Heart right ventricle (tissue), 16 donors: ENCODE measurements around the gene DEAF1. TPM values are rescaled to one million over a fixed set of nuclear protein-coding genes. Genes with fewer than 3 reads are reported as not detected.

Experiments
- ATAC-seq, 8 donors: fragments of 200-7000 bp; cut with Tn5 transposase; one replicate each; pipeline ENCODE4 v1.9.1; 2020; ENCODE audit warnings: mild to moderate bottlenecking in 8 of 8, moderate library complexity in 8 of 8, moderate number of reproducible peaks in 1 of 8
- DNase-seq, 2 donors: peaks; one replicate each; pipeline ENCODE4 v3.0.0-alpha.2; 2020
- H3K27ac ChIP-seq, 10 donors: fragments of 200-600 bp; sonication (generic) in 2 of 10; one replicate each; pipeline versions ENCODE4 v1.5.0 to v1.8.0; 2020 to 2022; ENCODE audit warnings: mild to moderate bottlenecking in 3 of 10
- H3K27me3 ChIP-seq, 7 donors: fragments of 200-600 bp; one replicate each; pipeline ENCODE4 v1.8.0; 2021 to 2022; ENCODE audit warnings: mild to moderate bottlenecking in 2 of 7
- H3K36me3 ChIP-seq, 9 donors: fragments of 200-600 bp; sonication (generic) in 1 of 9; one replicate each; pipeline versions ENCODE4 v1.5.0 to v1.8.0; 2020 to 2022; ENCODE audit warnings: mild to moderate bottlenecking in 2 of 9
- H3K4me1 ChIP-seq, 9 donors: fragments of 200-600 bp; sonication (generic) in 1 of 9; one replicate each; pipeline versions ENCODE4 v1.5.0 to v1.8.0; 2020 to 2022; ENCODE audit warnings: mild to moderate bottlenecking in 4 of 9
- H3K4me3 ChIP-seq, 10 donors: fragments of 200-600 bp; sonication (generic) in 2 of 10; one replicate each; pipeline versions ENCODE4 v1.5.0 to v1.8.0; 2020 to 2022; ENCODE audit warnings: mild to moderate bottlenecking in 7 of 10, moderate library complexity in 2 of 10
- H3K9me3 ChIP-seq, 11 donors: fragments of 200-600 bp in 10 of 11; sonication (generic) in 2 of 11; one replicate each; pipeline versions ENCODE4 v1.5.0 to v1.8.0; 2013 to 2022; ENCODE audit warnings: mild to moderate bottlenecking in 2 of 11, control low read depth in 1 of 11, moderate library complexity in 1 of 11
- CTCF ChIP-seq, 9 donors: fragments of 200-600 bp; sonication (generic) in 2 of 9; IDR thresholded peaks; one replicate each; pipeline versions ENCODE4 v1.5.0 to v1.8.0; 2021 to 2022; ENCODE audit warnings: antibody characterized with exemption in 9 of 9, mild to moderate bottlenecking in 5 of 9, moderate library complexity in 1 of 9
- WGBS, 2 donors: extraction: QIAGEN DNeasy Blood & Tissue Kit; methylation state at CpG; one replicate each; pipeline ENCODE4 v1.1.7; 2013; ENCODE audit warnings: inconsistent platforms in 1 of 2; 5-methylcytosine and 5-hydroxymethylcytosine counted together
- intact Hi-C, 10 donors: fragments of 100-400 bp; cut with DNase I; formaldehyde crosslinking; loops; one replicate each; pipeline versions ENCODE4 v1.11.1 to v1.14.2; 2022
- polyA plus RNA-seq, 2 donors: library from polyadenylated mRNA; stranded (reverse); fragments of 200-250 nt; gene quantifications; one replicate each; pipeline ENCODE4 v1.2.3, GENCODE V29; 2013
- total RNA-seq, 10 donors: library from RNA; stranded (reverse); fragmentation: NEBNext Ultra II Directional in 3 of 10; extraction: Animal tissue kit (Norgen Biotek cat#: 25700) in 3 of 10; gene quantifications; one replicate each; pipeline versions ENCODE4 v1.2.1 to v1.2.4, GENCODE V29; 2021 to 2023
- donor health status: Arrhythmogenic right ventricular cardiomyopathy.
- donor health status: ischemic (EF 13 %, LVEDD 7.1; RV severe dilation, severe dysfunction).
- donor health status: healthy with polysubstance abuse.
- donor health status: DM: no; HTN: yes; CAD: no.
- donor health status: DM: no; HTN: no; CAD: no.
- donor health status: ischemic (EF 25% LVEDD 6.9; RV normal size, moderate dysfunction).
- donor health status: ischemic (EF 25% LVEDD 5.7; RV mildly dilated, moderate dysfunction).
- donor health status: healthy.
- donor health status: DM: yes; HTN: yes; CAD: no.
- donor health status: Ischemic cardiomyopathy.
- donor health status: ischemic (EF 35%, LVEDD 5.7; RV mildly dilated, moderate dysfunction).
- donor health status: nonischemic (EF 11% LVEDD 7.7; RV severe dilation, severe dysfunction).
- donor health status: DM: yes; HTN: yes; CAD: no.
- donor health status: PGD.
- donor health status: ischemic (EF 29% LVEDD 5.4; RV normal size, mild dysfunction).
- donor health status: nonischemic (EF 23%, LVEDD 6.1; RV moderate dilation, normal function).

The DEAF1 gene
- total and polyA plus RNA-seq, 12 donors, result 11.0 to 39.9 (median 17.0) TPM

- no peak overlapping the region for H3K27ac ChIP-seq
- peaks cover 4 to 100% (median 64%) of the 10 kb centered on the region in 9 donors for H3K36me3 ChIP-seq
- DNase-seq (no peak), ATAC-seq (peak in 2 of 8 donors; percentile 7 to 24)
- no peak overlapping the region for H3K4me3 ChIP-seq
- intact Hi-C loops, result no loop called here
- no peaks in the 10 kb centered on the region for H3K9me3 ChIP-seq
- WGBS, 2 donors, result 92 to 94% methylated on average over 28 to 30 of the region's 30 CpGs
- H3K27me3 ChIP-seq, result no peaks in the 10 kb centered on the region
- TF ChIP-seq CTCF (IDR thresholded peaks at IDR 0.05), result no peak
- H3K4me1 ChIP-seq, result no peaks in the 10 kb centered on the region
These were observed 96.9 kb downstream of the DEAF1 start for GRCh38 chr11:598005-598680.

- WGBS, 2 donors, result 87 to 89% methylated on average over 29 of the region's 29 CpGs
- DNase-seq, result no peak
These were observed 97.8 kb downstream of the DEAF1 start for GRCh38 chr11:597166-597725.

GRCh38 chr11:596374-596773, 98.6 kb downstream of the DEAF1 start:
- Histone ChIP-seq H3K4me3 (no peak overlapping the region), H3K4me1 (no peaks in the 10 kb centered on the region), H3K36me3 (peaks cover 4 to 100% (median 65%) of the 10 kb centered on the region in 9 donors), H3K9me3 (no peaks in the 10 kb centered on the region), H3K27ac (no peak overlapping the region), H3K27me3 (no peaks in the 10 kb centered on the region)
- no peak for DNase-seq
- intact Hi-C loops, result no loop called here
- TF ChIP-seq CTCF (IDR thresholded peaks at IDR 0.05), result no peak
- WGBS, 2 donors, result 88 to 94% methylated on average over 10 of the region's 10 CpGs
- ATAC-seq, result no peak

More at GRCh38 chr11:597166-597725, 97.8 kb downstream of the DEAF1 start:
- Histone ChIP-seq H3K4me3 (no peak overlapping the region), H3K36me3 (peaks cover 4 to 100% (median 69%) of the 10 kb centered on the region in 9 donors), H3K27ac (no peak overlapping the region), H3K4me1 (no peaks in the 10 kb centered on the region), H3K27me3 (no peaks in the 10 kb centered on the region), H3K9me3 (no peaks in the 10 kb centered on the region)
- intact Hi-C loops, result no loop called here
- peak in 2 of 8 donors; percentile 8 to 14 for ATAC-seq
- no peak for TF ChIP-seq CTCF (IDR thresholded peaks at IDR 0.05)

DNA sequence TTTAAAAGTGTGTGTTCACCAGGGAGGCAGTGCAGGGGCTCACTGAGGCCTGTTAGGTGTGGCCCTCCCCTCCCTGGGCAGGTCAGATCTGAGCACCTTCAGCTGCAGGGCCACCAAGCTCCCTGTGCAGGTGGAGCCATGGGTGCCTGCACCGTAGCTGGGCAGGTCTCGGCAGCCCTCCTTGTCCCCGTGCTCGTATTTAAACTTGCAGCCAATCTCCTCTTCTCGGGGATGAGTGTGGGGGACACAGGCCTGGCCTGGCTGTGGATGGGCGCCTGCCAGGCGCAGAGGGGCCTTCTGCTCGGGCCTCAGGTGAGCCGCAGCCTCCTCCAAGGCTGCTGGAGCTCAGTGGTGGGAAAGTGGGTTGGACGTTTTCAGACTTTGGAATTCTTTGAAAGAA, 99.6 kb downstream of the DEAF1 start:
- peaks cover 4 to 100% (median 66%) of the 10 kb centered on the region in 9 donors for H3K36me3 ChIP-seq
- no peak overlapping the region for H3K27ac ChIP-seq
- DNase-seq (no peak), ATAC-seq (no peak)
- 92 to 95% methylated on average over 10 of the region's 10 CpGs for WGBS, 2 donors
- no peaks in the 10 kb centered on the region for H3K4me1 ChIP-seq
- TF ChIP-seq CTCF (IDR thresholded peaks at IDR 0.05), result no peak
- H3K27me3 ChIP-seq, result no peaks in the 10 kb centered on the region
- H3K4me3 ChIP-seq, result no peak overlapping the region
- no peaks in the 10 kb centered on the region for H3K9me3 ChIP-seq
- intact Hi-C loops, result no loop called here

Other genes starting within 250 kb of the DEAF1 start
- gene PTDSS2, start 244.9 kb downstream of the DEAF1 start, total RNA-seq, result 10 to 100 TPM; 16.7 to 37.9 (median 24.8) TPM
- 10 to 100 TPM; 31.4 to 55.5 TPM for gene PTDSS2, start 244.9 kb downstream of the DEAF1 start, polyA plus RNA-seq
- 100 to 1,000 TPM; 118 to 221 (median 153) TPM for gene RNH1, start 188.0 kb downstream of the DEAF1 start, total RNA-seq
- gene RNH1, start 188.0 kb downstream of the DEAF1 start, polyA plus RNA-seq, result 100 to 1,000 TPM in 1 of 2 donors, 10 to 100 TPM in 1; 37.4 to 189 TPM
- gene HRAS, start 159.6 kb downstream of the DEAF1 start, total RNA-seq, result 10 to 100 TPM; 44.7 to 61.1 (median 54.5) TPM
- gene HRAS, start 159.6 kb downstream of the DEAF1 start, polyA plus RNA-seq, result 100 to 1,000 TPM; 107 to 132 TPM
- under 1 TPM in 8 of 10 donors, not detected in 2; 0.13 to 0.49 (median 0.19) TPM for gene LRRC56, start 157.7 kb downstream of the DEAF1 start, total RNA-seq
- under 1 TPM; 0.26 to 0.37 TPM for gene LRRC56, start 157.7 kb downstream of the DEAF1 start, polyA plus RNA-seq
- gene LMNTD2, start 134.5 kb downstream of the DEAF1 start, total RNA-seq, result under 1 TPM in 8 of 10 donors, not detected in 2; 0.30 to 0.72 (median 0.45) TPM
- gene LMNTD2, start 134.5 kb downstream of the DEAF1 start, polyA plus RNA-seq, result 1 to 10 TPM in 1 of 2 donors, under 1 TPM in 1; 0.41 to 1.4 TPM
- gene RASSF7, start 134.3 kb downstream of the DEAF1 start, total RNA-seq, result 1 to 10 TPM in 9 of 10 donors, under 1 TPM in 1; 0.96 to 4.0 (median 2.1) TPM
- gene RASSF7, start 134.3 kb downstream of the DEAF1 start, polyA plus RNA-seq, result 10 to 100 TPM in 1 of 2 donors, 1 to 10 TPM in 1; 6.9 to 14.2 TPM
- 10 to 100 TPM; 14.7 to 23.0 (median 18.5) TPM for gene PHRF1, start 118.8 kb downstream of the DEAF1 start, total RNA-seq
- gene PHRF1, start 118.8 kb downstream of the DEAF1 start, polyA plus RNA-seq, result 10 to 100 TPM; 10.5 to 19.1 TPM
- 10 to 100 TPM in 5 of 10 donors, 1 to 10 TPM in 5; 4.5 to 20.2 (median 9.9) TPM for gene IRF7, start 79.3 kb downstream of the DEAF1 start, total RNA-seq
- 10 to 100 TPM; 12.2 to 48.4 TPM for gene IRF7, start 79.3 kb downstream of the DEAF1 start, polyA plus RNA-seq
- not detected for gene CDHR5, start 70.3 kb downstream of the DEAF1 start, total RNA-seq
- gene CDHR5, start 70.3 kb downstream of the DEAF1 start, polyA plus RNA-seq, result not detected
- gene SCT, start 68.0 kb downstream of the DEAF1 start, total RNA-seq, result 1 to 10 TPM in 2 of 10 donors, under 1 TPM in 1, not detected in 7; 0.99 to 2.0 (median 1.0) TPM
- gene SCT, start 68.0 kb downstream of the DEAF1 start, polyA plus RNA-seq, result under 1 TPM in 1 of 2 donors, not detected in 1; 0.64 TPM
- under 1 TPM in 6 of 10 donors, not detected in 4; 0.19 to 0.72 (median 0.49) TPM for gene DRD4, start 58.0 kb downstream of the DEAF1 start, total RNA-seq
- under 1 TPM in 1 of 2 donors, not detected in 1; 0.09 TPM for gene DRD4, start 58.0 kb downstream of the DEAF1 start, polyA plus RNA-seq
- gene TMEM80, start 594 bp upstream of the DEAF1 start, total RNA-seq, result 10 to 100 TPM; 10.6 to 24.2 (median 14.5) TPM
- gene TMEM80, start 594 bp upstream of the DEAF1 start, polyA plus RNA-seq, result 10 to 100 TPM; 10.1 to 21.4 TPM
- 1 to 10 TPM; 1.2 to 6.7 (median 2.3) TPM for gene EPS8L2, start 11.0 kb upstream of the DEAF1 start, total RNA-seq
- gene EPS8L2, start 11.0 kb upstream of the DEAF1 start, polyA plus RNA-seq, result 1 to 10 TPM; 3.4 to 3.9 TPM
- gene TALDO1, start 52.2 kb upstream of the DEAF1 start, total RNA-seq, result 100 to 1,000 TPM in 5 of 10 donors, 10 to 100 TPM in 5; 76.2 to 115 (median 96.3) TPM
- 100 to 1,000 TPM in 1 of 2 donors, 10 to 100 TPM in 1; 55.3 to 124 TPM for gene TALDO1, start 52.2 kb upstream of the DEAF1 start, polyA plus RNA-seq
- gene GATD1, start 82.3 kb upstream of the DEAF1 start, total RNA-seq, result 10 to 100 TPM; 20.6 to 29.4 (median 26.0) TPM
- gene GATD1, start 82.3 kb upstream of the DEAF1 start, polyA plus RNA-seq, result 10 to 100 TPM; 15.0 to 32.4 TPM
- under 1 TPM in 9 of 10 donors, not detected in 1; 0.22 to 0.80 (median 0.38) TPM for gene CEND1, start 94.9 kb upstream of the DEAF1 start, total RNA-seq
- under 1 TPM; 0.75 to 0.80 TPM for gene CEND1, start 94.9 kb upstream of the DEAF1 start, polyA plus RNA-seq
- 1 to 10 TPM; 2.2 to 8.6 (median 4.0) TPM for gene SLC25A22, start 103.1 kb upstream of the DEAF1 start, total RNA-seq
- 10 to 100 TPM in 1 of 2 donors, 1 to 10 TPM in 1; 3.0 to 11.1 TPM for gene SLC25A22, start 103.1 kb upstream of the DEAF1 start, polyA plus RNA-seq
- gene PIDD1, start 110.0 kb upstream of the DEAF1 start, total RNA-seq, result 10 to 100 TPM in 3 of 10 donors, 1 to 10 TPM in 7; 5.2 to 13.9 (median 6.9) TPM
- gene PIDD1, start 110.0 kb upstream of the DEAF1 start, polyA plus RNA-seq, result 10 to 100 TPM in 1 of 2 donors, 1 to 10 TPM in 1; 6.3 to 32.4 TPM
- 1,000 to 10,000 TPM in 3 of 10 donors, 100 to 1,000 TPM in 7; 765 to 1,177 (median 850) TPM for gene RPLP2, start 114.7 kb upstream of the DEAF1 start, total RNA-seq
- gene RPLP2, start 114.7 kb upstream of the DEAF1 start, polyA plus RNA-seq, result 1,000 to 10,000 TPM; 1,402 to 1,699 TPM
- 100 to 1,000 TPM; 183 to 359 (median 251) TPM for gene PNPLA2, start 123.7 kb upstream of the DEAF1 start, total RNA-seq
- 100 to 1,000 TPM; 114 to 148 TPM for gene PNPLA2, start 123.7 kb upstream of the DEAF1 start, polyA plus RNA-seq
- gene CRACR2B, start 132.7 kb upstream of the DEAF1 start, total RNA-seq, result 10 to 100 TPM; 11.4 to 23.0 (median 17.0) TPM
- 10 to 100 TPM; 11.5 to 72.3 TPM for gene CRACR2B, start 132.7 kb upstream of the DEAF1 start, polyA plus RNA-seq
- 100 to 1,000 TPM; 286 to 668 (median 466) TPM for gene CD151, start 137.7 kb upstream of the DEAF1 start, total RNA-seq
- 100 to 1,000 TPM; 444 to 684 TPM for gene CD151, start 137.7 kb upstream of the DEAF1 start, polyA plus RNA-seq
- gene POLR2L, start 147.3 kb upstream of the DEAF1 start, total RNA-seq, result 100 to 1,000 TPM; 194 to 279 (median 234) TPM
- 100 to 1,000 TPM; 148 to 279 TPM for gene POLR2L, start 147.3 kb upstream of the DEAF1 start, polyA plus RNA-seq
- gene TSPAN4, start 147.6 kb upstream of the DEAF1 start, total RNA-seq, result 10 to 100 TPM; 22.2 to 46.4 (median 26.9) TPM
- gene TSPAN4, start 147.6 kb upstream of the DEAF1 start, polyA plus RNA-seq, result 10 to 100 TPM; 44.4 to 66.5 TPM
- gene CHID1, start 215.6 kb upstream of the DEAF1 start, total RNA-seq, result 10 to 100 TPM; 47.9 to 75.2 (median 62.4) TPM
- 10 to 100 TPM; 40.1 to 53.5 TPM for gene CHID1, start 215.6 kb upstream of the DEAF1 start, polyA plus RNA-seq
- gene AP2A2, start 230.6 kb upstream of the DEAF1 start, total RNA-seq, result 10 to 100 TPM; 28.9 to 58.4 (median 38.8) TPM
- gene AP2A2, start 230.6 kb upstream of the DEAF1 start, polyA plus RNA-seq, result 10 to 100 TPM; 24.3 to 27.9 TPM